Measurements from ENCODE around the gene CPSF4. TPM values are rescaled to one million over a fixed set of nuclear protein-coding genes. Genes with fewer than 3 reads are reported as not detected.

The CPSF4 gene
- total and polyA plus RNA-seq, 7 donors, result 21.3 to 46.4 (median 35.6) TPM

DNA sequence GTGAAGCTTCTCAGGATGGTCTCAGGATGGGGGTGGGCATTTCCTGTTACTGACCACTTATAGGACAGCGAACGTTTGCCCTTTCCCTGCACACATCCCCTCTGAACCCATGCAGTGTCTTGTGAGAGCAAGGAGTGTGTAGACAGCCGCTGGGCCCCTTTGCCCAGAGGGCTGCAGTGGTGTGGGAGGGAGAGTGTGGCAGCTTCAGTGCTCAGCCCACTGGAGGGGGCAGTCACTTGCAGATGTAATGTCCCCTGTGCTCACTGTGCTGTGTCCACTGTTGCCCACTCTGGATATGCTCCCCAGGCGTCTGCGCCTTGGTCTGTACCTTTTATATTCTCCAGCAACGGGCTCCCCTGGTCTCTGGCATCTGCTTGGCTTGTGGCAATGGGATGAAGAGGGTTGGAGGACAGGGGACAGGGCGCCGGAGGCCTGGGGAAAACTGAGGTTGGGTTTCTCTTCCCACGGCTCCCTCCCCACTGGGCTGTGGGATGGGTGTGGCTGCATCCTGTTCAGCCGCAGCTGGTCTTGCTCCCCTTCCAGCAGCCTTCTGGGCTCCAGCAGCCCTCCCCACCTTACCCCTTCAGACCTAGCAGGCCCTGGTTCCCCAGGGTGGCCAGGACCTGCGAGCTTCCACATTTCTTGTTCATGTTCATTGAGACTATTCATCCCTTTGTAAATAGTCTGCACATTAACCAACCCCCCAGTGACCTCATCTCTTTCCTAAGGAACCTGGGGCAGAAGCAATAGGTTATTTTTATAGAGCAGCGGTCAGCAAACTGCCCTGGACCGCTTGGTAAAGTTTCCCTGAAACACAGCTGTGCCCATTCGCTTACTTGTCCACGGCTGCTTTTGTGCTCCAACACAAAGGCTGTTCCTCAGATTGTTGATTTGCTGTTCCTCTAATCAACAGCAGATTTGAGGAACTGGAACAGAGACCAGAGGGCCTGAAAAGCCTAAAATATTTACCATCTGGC is 40.0 kb downstream of the CPSF4 start:
- no peak for TF ChIP-seq CTCF (IDR thresholded peaks at IDR 0.05)

GRCh38 chr7:99485094-99485493 is 46.4 kb downstream of the CPSF4 start:
- Histone ChIP-seq H3K27me3 (ENCODE audit: insufficient read depth in 3 of 3, low read length in 2 of 3) (no peaks in the 10 kb centered on the region), H3K36me3 (ENCODE audit: insufficient read depth in 1 of 2, low read depth in 1 of 2) (peaks cover 3 to 35% of the 10 kb centered on the region in 2 donors), H3K4me3 (no peak overlapping the region), H3K9me3 (no peaks in the 10 kb centered on the region), H3K27ac (no peak overlapping the region), H3K4me1 (no peaks in the 10 kb centered on the region)
- intact Hi-C loops (cut with DNase I), result no loop called here
- no peak for ATAC-seq
- 73 to 83% (median 74%) methylated on average over 5 of the region's 5 CpGs for WGBS, 3 donors
- TF ChIP-seq CTCF (IDR thresholded peaks at IDR 0.05), result no peak
- DNase-seq, result peak in 1 of 2 donors; percentile 2

More for the DNA sequence above, 40.0 kb downstream of the CPSF4 start:
- WGBS, 3 donors, result 62 to 70% (median 63%) methylated on average over 15 of the region's 15 CpGs
- intact Hi-C loops (cut with DNase I), result no loop called here
- Histone ChIP-seq H3K36me3 (ENCODE audit: insufficient read depth in 1 of 2, low read depth in 1 of 2) (peaks cover 3 to 44% of the 10 kb centered on the region in 2 donors), H3K4me3 (no peak overlapping the region), H3K27ac (peak overlapping the region; percentile 30), H3K4me1 (peaks cover 4% of the 10 kb centered on the region), H3K9me3 (no peaks in the 10 kb centered on the region), H3K27me3 (ENCODE audit: insufficient read depth in 3 of 3, low read length in 2 of 3) (no peaks in the 10 kb centered on the region)
- ATAC-seq, result peak in 1 of 4 donors; percentile 35
- DNase-seq, result peak in 1 of 2 donors; percentile 51

DNA sequence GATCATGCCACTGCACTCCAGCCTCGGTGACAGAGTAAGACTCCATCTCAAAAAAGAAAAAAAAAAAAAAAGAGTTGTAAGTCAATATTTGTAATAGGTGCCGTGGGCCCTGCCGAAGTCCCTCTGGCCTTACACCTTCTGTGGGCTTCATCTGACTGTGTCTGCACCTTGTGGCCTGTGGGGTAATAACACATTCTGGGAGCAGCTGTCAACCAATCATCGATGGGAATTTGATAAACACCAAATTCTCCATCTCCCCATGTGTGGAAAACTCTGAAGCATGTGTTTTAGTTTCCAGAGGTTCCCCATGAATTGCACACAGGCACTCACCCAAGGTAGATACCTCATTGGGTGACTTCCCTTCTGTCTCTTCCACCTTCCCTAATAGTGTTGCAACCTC is 50.5 kb downstream of the CPSF4 start:
- Histone ChIP-seq H3K27me3 (ENCODE audit: insufficient read depth in 3 of 3, low read length in 2 of 3) (no peaks in the 10 kb centered on the region), H3K9me3 (peaks cover 16% of the 10 kb centered on the region), H3K4me1 (no peaks in the 10 kb centered on the region), H3K36me3 (ENCODE audit: insufficient read depth in 1 of 2, low read depth in 1 of 2) (peaks cover 14 to 42% of the 10 kb centered on the region in 2 donors), H3K4me3 (no peak overlapping the region), H3K27ac (no peak overlapping the region)
- DNase-seq (peak in 1 of 2 donors; percentile 13), ATAC-seq (no peak)
- TF ChIP-seq CTCF (IDR thresholded peaks at IDR 0.05), result no peak
- intact Hi-C loops (cut with DNase I), result no loop called here
- 88 to 96% (median 93%) methylated on average over 4 of the region's 4 CpGs for WGBS, 3 donors

- H3K36me3 ChIP-seq (ENCODE audit: insufficient read depth in 1 of 2, low read depth in 1 of 2), result peaks cover 16 to 52% of the 10 kb centered on the region in 2 donors
Observed at GRCh38 chr7:99490878-99491277, 52.1 kb downstream of the CPSF4 start.

More at GRCh38 chr7:99490878-99491277, 52.1 kb downstream of the CPSF4 start:
- H3K9me3 ChIP-seq, result peaks cover 22% of the 10 kb centered on the region
- 65 to 75% (median 67%) methylated on average over 3 of the region's 3 CpGs for WGBS, 3 donors
- DNase-seq (no peak), ATAC-seq (no peak)
- no peak overlapping the region for H3K4me3 ChIP-seq
- no peaks in the 10 kb centered on the region for H3K4me1 ChIP-seq
- H3K27ac ChIP-seq, result no peak overlapping the region
- intact Hi-C loops (cut with DNase I), result no loop called here
- TF ChIP-seq CTCF (IDR thresholded peaks at IDR 0.05), result no peak
- no peaks in the 10 kb centered on the region for H3K27me3 ChIP-seq (ENCODE audit: insufficient read depth in 3 of 3, low read length in 2 of 3)
